ACC112 (cell line): ENCODE measurements around the gene EME1.

Experiments
- H2AFZ ChIP-seq: fragments of 200-600 bp; sonication (generic); one replicate; pipeline ENCODE4 v1.6.0; 2017; ENCODE audit warnings: antibody characterized with exemption, low read length; ENCODE audit not compliant: unreplicated experiment
- H3K27ac ChIP-seq: fragments of 200-600 bp; sonication (generic); 2 replicates; pipeline ENCODE4 v1.5.1; 2014; ENCODE audit warnings: low read depth, mild to moderate bottlenecking, antibody characterized with exemption, low read length, moderate library complexity
- H3K27me3 ChIP-seq: fragments of 200-600 bp; sonication (generic); 2 replicates; pipeline ENCODE4 v1.6.1; 2014; ENCODE audit warnings: mild to moderate bottlenecking, antibody characterized with exemption, low read length, moderate library complexity, mixed read lengths; ENCODE audit not compliant: insufficient read depth
- H3K36me3 ChIP-seq: fragments of 200-600 bp; sonication (generic); 2 replicates; pipeline ENCODE4 v1.6.1; 2016; ENCODE audit warnings: mild to moderate bottlenecking, antibody characterized with exemption, low read length, moderate library complexity, mixed read lengths; ENCODE audit not compliant: insufficient read depth
- H3K4me1 ChIP-seq: fragments of 200-600 bp; sonication (generic); one replicate; pipeline ENCODE4 v1.6.1; 2016; ENCODE audit warnings: low read length, mixed read lengths; ENCODE audit not compliant: insufficient read depth, unreplicated experiment, control insufficient read depth
- H3K4me3 ChIP-seq: fragments of 200-600 bp; sonication (generic); 2 replicates; pipeline ENCODE4 v1.5.1; 2014; ENCODE audit warnings: mild to moderate bottlenecking, low read depth, low read length
- H3K79me2 ChIP-seq: fragments of 200-600 bp; sonication (generic); one replicate; pipeline ENCODE4 v1.6.0; 2016; ENCODE audit warnings: low read length; ENCODE audit not compliant: control insufficient read depth, unreplicated experiment, insufficient read depth

EME1 gene

DNA sequence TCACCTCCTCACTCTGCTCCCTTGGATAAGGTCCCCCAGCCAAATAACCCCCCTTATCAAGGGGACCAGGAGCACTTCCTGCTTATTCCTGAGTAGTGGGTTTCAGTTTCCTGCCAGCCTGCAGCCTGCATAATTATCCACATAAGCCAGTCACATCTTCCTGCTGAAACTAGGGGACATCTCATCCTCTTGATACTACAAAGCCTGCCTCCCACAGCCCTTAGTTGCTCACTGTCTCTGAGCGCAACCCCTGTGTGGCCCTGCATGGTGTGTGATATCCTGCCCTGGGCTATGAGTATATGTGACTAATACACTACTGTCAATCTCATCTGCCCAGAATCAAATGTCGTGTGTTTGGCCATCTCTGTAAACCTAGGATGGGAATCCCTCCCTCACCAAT, 35.1 kb upstream of the EME1 start:
- no peaks in the 10 kb centered on the region for H3K27me3 ChIP-seq
- H3K79me2 ChIP-seq = no peaks in the 10 kb centered on the region
- H3K36me3 ChIP-seq = no peaks in the 10 kb centered on the region
- no peak overlapping the region for H3K27ac ChIP-seq
- H2AFZ ChIP-seq = no peak overlapping the region
- H3K4me3 ChIP-seq = no peak overlapping the region
- no peaks in the 10 kb centered on the region for H3K4me1 ChIP-seq

DNA sequence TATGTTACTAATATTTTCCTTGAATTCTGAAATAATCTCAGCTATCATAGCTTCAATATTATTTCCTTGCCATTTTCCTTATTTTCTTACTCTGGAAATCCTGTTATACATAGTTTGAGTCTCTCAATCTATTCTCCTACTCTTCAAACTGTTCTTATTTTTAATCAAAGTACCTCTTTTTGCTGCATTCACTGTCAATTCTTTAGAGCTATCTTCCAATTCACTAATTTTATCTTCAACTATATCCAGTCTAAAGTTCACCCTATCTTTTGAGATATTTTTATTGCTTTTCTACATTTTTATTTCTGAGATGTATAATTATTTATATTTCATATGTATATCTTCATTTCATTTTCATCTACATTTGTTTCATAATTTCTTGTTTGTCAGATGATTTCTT, 34.4 kb upstream of the EME1 start:
- Histone ChIP-seq H2AFZ (no peak overlapping the region), H3K4me1 (no peaks in the 10 kb centered on the region), H3K27ac (no peak overlapping the region), H3K4me3 (no peak overlapping the region), H3K79me2 (no peaks in the 10 kb centered on the region), H3K27me3 (no peaks in the 10 kb centered on the region), H3K36me3 (no peaks in the 10 kb centered on the region)

DNA sequence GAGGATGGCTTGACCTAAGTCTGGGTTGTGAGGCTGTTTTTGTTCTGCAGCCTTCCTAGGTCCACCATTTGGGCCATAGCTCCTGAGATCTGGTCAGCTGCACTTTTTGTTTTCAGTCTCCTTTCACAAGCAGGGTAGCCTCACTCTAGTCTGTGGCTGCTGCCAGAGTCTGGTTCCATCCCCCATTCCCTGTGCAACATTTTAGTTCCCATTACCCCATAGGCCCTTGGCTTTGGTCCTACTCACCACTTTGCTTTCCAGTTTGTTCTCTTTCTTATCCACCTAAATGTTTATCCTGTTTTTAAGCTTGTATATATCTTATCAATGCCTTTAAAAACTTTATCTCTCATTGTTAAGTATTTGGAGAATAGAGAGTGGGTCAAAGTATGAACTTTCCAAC, 33.6 kb upstream of the EME1 start:
- Histone ChIP-seq H3K79me2 (no peaks in the 10 kb centered on the region), H3K27me3 (no peaks in the 10 kb centered on the region), H3K4me1 (no peaks in the 10 kb centered on the region), H3K36me3 (no peaks in the 10 kb centered on the region), H2AFZ (no peak overlapping the region), H3K27ac (no peak overlapping the region), H3K4me3 (no peak overlapping the region)

DNA sequence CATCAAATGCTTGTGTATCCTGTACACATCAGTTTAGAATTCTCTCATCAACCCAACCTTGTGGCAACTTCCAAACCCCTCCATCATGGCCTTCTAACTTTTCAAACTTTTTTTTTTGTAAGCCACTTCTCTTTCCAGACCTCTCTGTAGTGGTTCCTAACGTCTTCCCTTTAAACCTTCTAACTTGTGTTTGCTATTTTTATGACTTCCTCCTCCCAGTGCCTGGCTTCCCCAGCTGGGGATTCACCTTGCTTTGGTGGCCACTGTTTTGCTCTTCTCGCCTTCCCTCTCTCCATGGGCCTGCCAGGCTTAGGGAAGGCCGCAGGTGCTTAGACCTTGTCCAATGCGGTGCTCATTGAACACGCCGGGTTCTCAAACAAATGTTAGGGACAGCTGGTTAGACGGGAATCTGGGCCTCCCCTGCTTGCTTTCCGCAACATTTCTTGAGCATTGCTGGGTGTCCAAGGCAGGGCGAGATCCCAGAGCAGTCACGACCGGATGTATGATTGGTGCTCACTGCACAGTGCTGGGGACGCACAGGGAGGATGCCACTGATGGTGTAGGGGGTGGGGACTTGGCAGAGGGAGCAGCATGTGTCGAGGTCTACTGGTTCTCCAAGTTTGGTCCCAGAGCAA, 28.2 kb upstream of the EME1 start:
- Histone ChIP-seq H3K36me3 (no peaks in the 10 kb centered on the region), H3K4me1 (peaks cover 19% of the 10 kb centered on the region), H3K4me3 (no peak overlapping the region), H3K27me3 (no peaks in the 10 kb centered on the region), H3K27ac (no peak overlapping the region), H3K79me2 (peaks cover 32% of the 10 kb centered on the region), H2AFZ (no peak overlapping the region)

DNA sequence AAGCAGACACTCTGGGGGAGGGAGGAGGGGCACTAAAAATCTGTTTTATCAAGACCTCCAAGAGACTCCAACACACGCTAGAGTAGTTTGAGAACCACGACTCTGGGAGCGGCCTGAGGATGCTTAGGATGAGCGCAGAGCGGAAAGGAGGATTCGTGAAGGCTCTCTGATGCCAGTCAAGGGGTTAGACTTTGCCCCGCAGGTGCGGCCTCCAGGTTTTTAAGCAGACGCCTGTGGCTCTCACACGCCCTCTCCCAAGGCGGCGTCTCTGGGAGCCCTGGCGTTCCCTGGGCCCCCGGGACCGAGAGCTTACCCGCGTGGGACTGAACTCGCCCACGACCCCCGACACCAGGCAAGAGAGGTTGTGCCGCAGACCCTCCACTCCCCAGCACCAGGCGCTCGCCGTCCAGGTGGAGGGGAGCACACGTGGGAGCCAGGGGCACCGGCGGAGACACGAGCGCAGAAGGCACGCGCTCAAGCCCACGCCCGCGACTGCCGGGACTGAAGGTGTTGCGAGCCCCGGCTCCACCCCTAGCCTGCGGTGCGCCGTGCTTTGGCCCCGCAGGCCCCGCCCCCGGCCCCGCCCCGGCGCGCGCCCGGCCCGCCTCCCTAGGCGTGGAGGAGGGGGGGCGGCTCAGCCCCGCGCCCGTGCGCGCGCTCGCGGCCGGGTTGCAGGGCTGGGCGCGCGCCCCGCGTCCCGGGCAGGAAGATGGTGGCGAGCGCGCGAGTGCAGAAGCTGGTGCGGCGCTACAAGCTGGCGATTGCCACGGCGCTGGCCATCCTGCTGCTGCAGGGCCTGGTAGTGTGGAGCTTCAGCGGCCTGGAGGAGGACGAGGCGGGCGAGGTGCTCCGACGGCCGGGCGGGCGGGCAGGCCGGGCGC, 27.4 kb upstream of the EME1 start, which contains the start of gene XYLT2:
Gene XYLT2 (plus strand): TSS at position 695 of the 881 bp plus-strand sequence. CDS start 15 bp downstream, at position 710.
- Histone ChIP-seq H3K27me3 (no peaks in the 10 kb centered on the region), H3K27ac (peak within 1 kb of the TSS; percentile 9; the same call in 1 of the 2 replicates), H3K4me1 (peaks cover 19% of the 10 kb centered on the region), H2AFZ (peak within 1 kb of the TSS; percentile 87), H3K79me2 (peaks cover 36% of the 10 kb centered on the region), H3K4me3 (peak within 1 kb of the TSS; percentile 90), H3K36me3 (no peaks in the 10 kb centered on the region)

DNA sequence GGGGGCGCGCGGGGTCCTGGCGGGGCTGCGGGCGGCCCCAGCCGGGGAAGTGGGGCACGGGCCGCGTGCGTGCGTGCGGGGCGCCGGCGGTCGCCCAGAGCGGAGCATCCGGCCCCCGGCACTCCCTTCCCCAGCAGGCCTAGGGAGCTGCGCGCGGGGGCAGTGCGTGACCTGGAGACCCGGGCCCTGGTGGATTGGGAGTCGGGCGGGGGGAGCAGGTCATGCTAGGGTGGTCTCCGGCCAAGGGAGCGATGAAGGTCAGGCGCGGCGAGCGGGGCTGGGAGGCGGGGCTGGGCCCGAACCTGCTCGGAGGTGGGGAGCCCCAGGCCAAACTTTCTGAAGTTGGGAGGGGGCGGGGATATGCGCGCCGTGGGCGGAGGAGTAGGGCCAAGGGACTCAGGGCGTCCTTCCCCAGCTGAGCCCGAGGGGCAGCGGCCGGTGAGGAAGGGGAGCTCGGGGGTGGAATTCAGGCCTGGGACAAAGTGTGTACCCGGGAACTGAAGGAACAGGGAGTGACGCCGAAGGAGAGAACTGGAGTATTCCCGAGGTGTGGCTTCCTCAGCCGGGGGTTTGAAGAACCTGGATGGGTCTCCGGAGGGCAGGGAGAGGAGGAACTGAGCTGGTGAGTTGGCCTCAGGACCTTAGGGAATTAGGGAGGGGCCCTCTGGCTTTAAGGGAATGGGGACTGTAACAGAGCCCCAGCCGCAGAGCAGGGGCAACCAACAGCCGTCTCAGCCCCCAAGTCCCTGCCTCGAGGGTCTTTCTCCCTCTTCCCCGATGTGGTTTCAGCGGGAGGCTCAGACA, 26.5 kb upstream of the EME1 start:
- Histone ChIP-seq H3K4me1 (peaks cover 19% of the 10 kb centered on the region), H3K36me3 (no peaks in the 10 kb centered on the region), H2AFZ (peak overlapping the region; percentile 64), H3K27ac (peak overlapping the region; percentile 9; the same call in 1 of the 2 replicates), H3K79me2 (peaks cover 41% of the 10 kb centered on the region), H3K27me3 (no peaks in the 10 kb centered on the region), H3K4me3 (peak overlapping the region; percentile 90)

DNA sequence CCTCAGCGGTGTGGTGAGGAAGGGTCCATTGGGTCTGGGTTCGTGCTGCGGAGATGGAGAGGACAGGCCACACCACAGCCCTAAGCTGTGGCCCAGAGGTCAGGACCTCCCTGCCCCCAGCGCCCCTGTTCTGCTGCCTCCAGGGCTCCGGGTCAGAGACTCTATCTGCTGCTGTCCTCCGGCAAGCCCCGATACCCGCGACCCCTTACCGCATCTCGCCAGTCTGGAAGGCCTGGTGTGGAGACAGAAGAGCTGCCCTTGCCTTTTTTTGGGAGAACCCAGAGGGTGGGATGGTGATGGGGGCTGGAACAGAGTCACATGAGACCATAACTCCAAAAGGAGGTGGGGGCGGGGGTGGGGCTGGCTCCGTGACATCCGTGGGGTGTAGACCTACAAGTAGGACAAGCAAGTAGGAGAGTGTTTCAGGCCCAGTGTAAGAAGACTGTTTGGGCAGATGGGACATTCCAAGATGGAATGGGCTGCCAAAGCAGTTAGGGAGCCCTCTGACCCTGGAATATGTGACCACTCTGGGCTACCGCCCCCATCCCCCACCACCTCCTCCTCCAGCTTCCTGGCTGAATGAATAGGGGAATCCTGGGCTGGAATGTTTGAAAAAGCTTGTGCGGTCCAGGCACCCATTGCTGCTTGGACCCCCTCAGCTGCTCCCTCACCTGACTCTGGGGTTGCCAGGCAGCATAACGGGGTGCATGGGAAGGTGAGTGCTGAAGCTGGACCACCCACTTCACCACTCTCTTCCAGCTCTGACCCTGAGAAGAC, 25.7 kb upstream of the EME1 start:
- Histone ChIP-seq H3K36me3 (no peaks in the 10 kb centered on the region), H3K27me3 (no peaks in the 10 kb centered on the region), H3K4me1 (peaks cover 19% of the 10 kb centered on the region), H3K4me3 (peak overlapping the region; percentile 90), H2AFZ (no peak overlapping the region), H3K79me2 (peaks cover 49% of the 10 kb centered on the region), H3K27ac (peak overlapping the region; percentile 9; the same call in 1 of the 2 replicates)

DNA sequence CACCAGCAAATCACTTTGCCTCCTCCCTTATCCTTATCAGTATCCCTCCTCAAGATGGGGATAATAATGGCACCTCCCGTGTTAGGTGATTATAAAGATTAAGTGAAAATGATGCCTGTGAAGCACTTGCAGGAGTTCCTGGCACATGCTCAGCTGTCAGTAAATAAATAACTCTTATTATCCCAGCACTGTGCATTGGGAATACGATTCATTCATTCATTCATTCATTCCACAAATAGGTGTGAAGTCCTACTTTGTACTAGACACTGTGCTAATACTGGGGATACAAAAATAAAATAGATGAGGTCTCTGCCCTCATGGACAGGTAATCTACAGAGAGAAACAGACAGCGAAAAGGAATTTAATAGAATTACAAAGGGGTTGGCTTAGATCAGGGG, 25.1 kb upstream of the EME1 start:
- Histone ChIP-seq H3K4me1 (peaks cover 19% of the 10 kb centered on the region), H3K27me3 (no peaks in the 10 kb centered on the region), H3K79me2 (peaks cover 53% of the 10 kb centered on the region), H3K27ac (no peak overlapping the region), H2AFZ (no peak overlapping the region), H3K4me3 (peak overlapping the region; percentile 90), H3K36me3 (no peaks in the 10 kb centered on the region)

DNA sequence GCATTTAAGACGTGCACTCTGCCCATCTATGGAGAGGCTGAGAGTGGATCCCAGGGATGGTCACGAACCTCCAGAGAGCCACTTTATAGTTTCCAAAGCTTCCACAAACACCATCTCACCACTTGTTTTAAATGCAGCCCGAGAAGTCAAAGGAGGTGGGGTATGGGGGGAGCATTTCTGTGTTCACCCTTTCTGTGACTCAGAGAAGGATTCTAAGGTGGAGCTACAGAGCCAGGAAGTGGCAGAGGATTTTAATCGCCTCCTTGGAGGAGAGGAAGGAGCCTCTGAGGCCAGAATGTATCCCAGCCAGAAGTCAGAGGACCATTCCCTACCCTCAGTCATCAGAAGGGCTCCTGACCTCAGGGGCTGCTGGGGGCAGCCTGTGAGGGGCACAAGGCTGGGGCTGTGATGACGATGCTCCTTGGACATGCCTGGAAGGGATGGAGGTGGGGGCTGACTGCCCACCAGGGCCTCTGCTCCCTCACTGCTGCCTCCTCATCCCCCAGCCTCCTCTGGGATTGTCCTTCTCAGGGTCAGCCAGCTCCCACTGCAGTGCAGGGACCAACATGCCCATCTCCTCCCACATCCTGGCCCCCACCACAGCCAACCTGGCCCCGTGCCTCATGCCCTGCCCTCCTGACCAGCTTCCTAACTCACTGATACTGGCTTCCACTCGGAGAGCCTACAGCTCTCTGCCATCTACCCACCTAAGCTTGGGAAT, 24.3 kb upstream of the EME1 start:
- H3K79me2 ChIP-seq = peaks cover 53% of the 10 kb centered on the region

More for the DNA sequence above, 24.3 kb upstream of the EME1 start:
- no peaks in the 10 kb centered on the region for H3K36me3 ChIP-seq
- H3K27me3 ChIP-seq = no peaks in the 10 kb centered on the region
- no peak overlapping the region for H2AFZ ChIP-seq
- H3K4me1 ChIP-seq = peaks cover 19% of the 10 kb centered on the region
- H3K4me3 ChIP-seq = peak overlapping the region; percentile 90; the same call in 1 of the 2 replicates
- peak overlapping the region; percentile 20; the same call in 1 of the 2 replicates for H3K27ac ChIP-seq
